HG03571 (cell line): ENCODE data around the gene PSMC1.
"Not testable (repeated sequence)": the region's sequence is repeated elsewhere in the genome, so short reads cannot be mapped to it uniquely, and the experiment has no call there.

Experiments used
- ATAC-seq: cut with Tn5 transposase; IDR thresholded peaks from one replicate; pipeline ENCODE4 v1.9.1; 2021; ENCODE audit not compliant: unreplicated experiment

The PSMC1 gene

DNA sequence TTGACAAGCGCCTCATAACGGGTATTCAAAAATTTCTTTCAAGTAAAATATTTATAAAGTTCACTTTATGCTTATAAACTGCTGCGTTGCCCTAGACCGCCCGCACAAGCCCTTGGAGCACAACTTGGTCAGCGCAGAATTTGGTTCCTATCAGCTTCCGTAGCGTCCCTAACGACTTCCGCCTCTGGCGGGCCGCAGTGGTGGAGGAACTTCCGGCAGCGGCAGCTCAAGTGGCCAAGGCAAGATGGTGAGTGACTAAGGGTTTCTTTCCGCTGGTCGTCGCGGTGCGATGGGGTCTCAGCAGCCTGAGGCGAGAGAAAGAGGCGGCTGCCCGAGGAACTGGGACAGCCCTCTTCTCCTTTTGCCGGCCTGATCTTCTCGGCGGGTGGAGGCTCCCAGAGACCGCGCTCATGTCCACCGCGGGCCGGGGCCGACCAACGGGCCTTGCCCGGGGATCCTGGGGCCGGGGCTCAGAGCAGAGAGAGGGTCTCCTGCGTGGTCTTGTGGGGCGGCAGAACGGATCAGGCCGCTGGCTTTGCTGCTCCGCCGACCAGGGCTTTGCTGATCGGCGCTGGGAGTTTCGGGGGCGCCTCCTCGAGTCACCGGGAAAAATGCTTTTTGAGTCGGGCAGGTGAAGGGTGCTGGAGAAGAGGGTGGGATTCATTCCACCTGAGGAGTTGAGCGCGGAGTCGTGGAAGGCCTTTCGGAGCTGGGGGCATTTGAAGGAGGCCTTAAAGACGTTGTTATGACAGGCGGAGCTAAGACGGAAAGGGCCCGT lies at the start of gene PSMC1:
PSMC1 (plus strand) TSS at position 200 of the 778 bp plus-strand sequence; CDS start at position 245, 45 bp downstream.
- peak; percentile 97 for ATAC-seq

DNA sequence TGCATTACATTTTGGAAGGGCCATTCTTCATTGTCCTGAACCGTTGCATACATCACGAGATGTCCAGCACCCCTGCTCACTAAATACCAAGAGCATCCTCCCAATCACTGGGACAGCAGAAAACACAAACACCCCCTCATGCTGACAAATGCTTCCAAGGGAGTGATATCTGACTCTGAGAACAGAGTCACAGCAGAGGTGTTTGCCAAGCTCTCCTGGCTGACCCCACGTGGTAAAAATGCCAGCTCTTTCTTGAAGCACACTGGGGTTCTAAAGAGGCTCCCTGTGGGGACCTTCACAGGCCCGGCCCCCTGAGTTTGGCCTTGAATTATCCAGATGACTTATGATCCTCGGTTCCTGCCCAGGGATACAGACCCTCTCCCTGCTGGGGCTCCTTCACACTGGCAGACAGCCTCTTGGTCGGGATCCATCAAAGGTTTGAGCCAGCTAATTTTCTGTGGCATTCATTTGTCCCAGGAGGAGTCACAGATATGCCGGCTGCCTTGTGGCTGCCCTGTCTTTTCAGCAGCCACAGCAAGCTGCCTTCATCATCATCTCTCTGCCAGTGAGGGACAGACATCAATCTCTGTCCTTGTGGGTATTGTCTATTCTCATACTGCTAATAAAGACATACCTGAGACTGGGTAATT lies 43.1 kb upstream of the PSMC1 start:
- ATAC-seq, result no peak

DNA sequence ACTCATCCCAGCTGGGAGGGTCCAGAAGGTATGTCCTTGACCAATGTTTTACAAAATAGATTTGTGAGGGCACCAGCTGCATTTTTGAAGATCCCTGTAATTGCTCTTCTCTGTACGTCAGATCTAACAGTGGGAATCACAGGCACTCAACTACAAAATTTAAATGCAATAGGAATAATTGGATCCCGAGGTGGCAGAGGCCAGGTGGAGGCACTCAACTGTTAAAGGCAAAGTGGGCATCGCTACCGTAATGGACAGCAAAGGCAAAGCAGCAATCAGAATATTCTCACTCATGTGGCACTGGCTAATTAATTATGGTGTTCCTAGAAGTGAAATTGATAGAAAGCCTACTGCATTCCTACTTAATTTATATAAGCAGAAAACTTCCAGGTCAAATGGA lies 27.9 kb upstream of the PSMC1 start:
- no peak for ATAC-seq

DNA sequence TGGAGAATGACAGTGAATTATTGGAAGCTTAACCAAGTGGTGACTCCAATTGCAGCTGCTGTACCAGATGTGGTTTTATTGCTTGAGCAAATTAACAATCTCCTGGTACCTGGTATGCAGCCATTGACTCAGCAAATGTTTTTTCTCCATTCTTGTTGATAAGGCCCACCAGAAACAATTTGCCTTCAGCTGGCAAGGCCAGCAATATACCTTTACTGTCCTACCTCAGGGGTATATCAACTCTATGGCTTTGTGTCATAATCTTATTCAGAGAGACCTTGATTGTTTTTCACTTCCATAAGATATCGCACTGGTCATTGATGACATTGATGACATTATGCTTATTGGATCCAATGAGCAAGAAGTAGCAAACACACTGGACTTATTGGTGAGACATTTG lies 26.4 kb upstream of the PSMC1 start:
- ATAC-seq, result not testable (repeated sequence)

DNA sequence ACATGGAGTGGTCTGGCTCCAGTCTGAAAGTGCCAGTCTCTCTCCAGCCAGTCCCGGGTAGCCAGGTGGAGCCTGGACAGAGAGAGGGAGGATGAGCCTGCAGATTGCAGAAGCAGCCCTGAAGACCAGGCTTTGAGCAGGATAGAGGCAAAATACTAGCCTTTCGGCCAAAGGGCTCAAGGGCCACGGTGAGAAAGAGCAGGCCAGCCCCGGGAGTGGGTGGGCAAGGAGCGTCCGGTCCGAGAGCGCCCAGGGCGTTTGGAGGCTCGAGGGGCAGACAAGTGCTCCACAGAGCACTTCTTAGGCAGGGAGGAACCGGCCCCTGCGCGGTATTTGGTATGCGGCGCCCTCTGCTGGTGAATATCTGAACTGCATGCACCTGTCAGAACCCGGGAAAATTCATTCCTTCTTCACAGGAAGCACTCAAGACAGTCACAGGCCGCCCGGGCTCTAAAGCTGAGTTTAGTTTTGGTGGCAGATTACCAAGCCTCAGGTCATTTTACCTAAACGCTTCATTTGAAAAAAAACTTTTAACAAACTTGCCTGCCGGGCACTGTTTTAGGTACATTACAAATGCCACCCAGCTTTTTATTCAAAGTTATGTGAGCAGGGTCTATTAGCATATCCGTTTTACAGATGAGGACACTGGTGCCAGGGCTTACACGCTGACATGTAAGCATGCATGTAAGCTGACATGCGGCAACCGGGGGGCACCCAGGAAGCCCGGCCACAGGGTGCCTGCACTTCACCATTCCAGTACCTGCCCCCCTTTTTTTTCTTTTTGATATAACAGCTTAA lies 21.0 kb upstream of the PSMC1 start:
- ATAC-seq, result no peak

DNA sequence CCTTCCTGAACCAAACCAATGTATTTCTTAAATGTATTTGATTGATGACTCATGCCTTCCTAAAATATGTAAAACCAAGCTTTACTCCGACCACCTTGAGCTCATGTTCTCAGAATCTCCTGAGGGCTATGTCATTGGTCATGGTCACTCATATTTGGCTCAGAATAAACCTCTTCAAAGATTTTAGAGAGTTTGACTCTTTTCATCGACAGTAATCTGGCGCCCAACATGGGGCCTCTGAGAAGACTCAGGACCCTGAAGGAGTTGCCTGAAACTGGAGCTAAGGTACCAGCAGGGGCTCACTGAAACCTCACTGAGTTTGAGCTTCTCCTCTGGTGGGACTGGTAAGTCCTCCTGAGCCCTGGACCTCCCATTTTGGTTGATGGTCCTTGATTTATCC lies 17.2 kb upstream of the PSMC1 start:
- no peak for ATAC-seq

DNA sequence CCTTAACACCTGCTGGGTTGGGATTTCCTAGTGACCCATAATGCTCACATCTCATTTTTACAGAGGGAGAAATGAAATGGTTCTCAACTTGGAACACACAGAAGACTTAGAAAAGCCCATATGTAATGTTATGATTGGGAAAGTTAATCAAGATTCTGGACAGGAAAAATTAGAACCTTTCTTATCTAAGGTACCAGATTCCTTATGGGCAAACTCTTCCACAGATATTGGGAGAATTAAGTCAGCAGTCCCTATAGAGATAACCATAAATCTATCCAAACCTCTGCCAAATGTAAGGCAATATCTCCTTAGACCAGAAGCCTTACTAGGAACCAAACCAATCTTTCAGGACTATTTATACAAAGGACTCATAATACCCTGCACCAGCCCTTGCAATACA lies 13.9 kb upstream of the PSMC1 start:
- no peak for ATAC-seq

DNA sequence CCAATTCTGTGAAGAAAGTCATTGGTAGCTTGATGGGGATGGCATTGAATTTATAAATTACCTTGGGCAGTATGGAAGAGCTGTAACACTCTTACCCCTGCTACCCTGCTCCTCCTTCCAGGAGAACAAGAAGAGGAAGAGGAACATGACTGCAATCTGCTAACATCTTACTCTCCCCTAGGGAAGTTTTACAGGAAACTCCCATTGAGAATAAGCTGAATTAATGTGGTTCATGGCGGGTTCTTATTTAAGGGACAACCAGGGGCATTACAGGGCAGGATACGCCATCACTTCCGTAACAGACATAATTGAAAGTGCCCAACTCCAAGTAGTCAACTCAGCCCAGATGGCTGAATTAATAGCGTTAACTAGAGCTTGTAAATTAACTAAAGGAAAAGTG lies 9.4 kb upstream of the PSMC1 start:
- ATAC-seq, result no peak

DNA sequence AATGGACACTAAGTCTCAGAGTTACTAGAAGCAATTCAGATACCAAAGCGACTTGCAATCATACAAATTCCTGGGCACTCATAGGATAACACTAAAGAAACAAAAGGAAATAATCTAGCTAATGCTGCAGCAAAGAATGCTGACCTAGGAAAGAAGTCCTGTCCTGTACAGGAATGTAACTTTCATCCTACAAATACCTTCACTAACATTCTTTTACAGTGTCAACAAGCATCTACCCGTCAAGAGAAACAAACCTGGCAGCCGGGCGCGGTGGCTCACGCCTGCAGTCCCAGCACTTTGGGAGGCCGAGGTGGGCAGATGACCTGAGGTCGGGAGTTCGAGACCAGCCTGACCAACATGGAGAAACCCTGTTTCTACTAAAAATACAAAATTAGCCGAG lies 8.9 kb upstream of the PSMC1 start:
- ATAC-seq, result not testable (repeated sequence)

DNA sequence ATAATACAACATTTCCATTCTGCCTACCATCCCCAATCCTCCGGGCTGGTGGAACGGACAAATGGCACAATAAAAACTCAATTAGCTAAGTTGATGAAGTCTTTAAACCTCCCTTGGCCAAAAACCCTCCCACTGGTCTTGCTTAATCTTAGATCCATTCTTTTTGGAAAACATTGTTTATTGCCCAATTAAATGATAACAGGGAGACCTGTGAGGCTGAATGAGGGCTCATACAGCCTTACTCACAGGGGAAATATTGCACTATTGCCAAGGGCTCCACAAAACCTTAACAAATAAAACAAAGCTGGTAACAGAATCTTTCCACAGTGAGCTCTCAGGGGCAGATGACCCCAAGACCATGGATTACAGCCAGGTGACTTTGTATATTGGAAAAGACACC lies 7.8 kb upstream of the PSMC1 start:
- ATAC-seq, result no peak

DNA sequence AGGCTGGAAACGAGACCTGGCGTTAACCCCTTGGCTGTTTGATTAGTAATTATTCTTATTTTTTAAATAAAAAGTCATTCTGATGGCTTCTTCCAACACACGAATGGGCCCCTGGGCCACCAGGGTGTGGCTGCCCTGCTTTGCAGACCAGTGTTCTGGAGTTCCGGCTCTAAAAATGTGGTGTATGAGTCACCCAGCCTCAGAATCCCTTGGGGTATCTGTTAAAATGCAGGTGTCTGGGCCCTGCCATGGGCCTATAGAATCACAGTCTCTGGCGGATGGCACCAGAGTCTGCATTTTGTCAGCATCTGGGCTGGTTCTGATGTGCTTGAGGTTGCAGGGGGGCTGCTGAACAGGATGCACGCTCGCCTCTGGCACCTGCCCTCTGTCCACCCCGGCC lies 2.5 kb upstream of the PSMC1 start:
- ATAC-seq, result no peak

DNA sequence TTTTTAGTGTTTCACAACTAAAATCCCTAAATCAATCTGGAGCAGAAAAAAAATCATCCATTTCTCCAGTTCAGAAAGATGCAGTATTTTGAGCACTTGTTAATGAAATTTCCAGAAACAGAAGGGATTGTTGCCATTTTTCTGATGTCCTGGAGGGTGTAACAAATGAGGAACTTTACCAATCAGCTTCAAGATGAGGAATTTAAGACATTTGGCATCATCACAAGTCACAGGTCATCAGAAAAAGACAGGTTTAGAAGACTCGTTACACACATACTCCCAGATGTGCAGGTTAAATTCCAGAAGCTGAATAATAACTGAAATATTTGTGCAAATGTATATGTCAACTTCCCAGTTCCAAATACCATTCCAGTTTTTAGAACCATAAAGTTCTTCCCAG lies 482 bp upstream of the PSMC1 start:
- no peak for ATAC-seq

DNA sequence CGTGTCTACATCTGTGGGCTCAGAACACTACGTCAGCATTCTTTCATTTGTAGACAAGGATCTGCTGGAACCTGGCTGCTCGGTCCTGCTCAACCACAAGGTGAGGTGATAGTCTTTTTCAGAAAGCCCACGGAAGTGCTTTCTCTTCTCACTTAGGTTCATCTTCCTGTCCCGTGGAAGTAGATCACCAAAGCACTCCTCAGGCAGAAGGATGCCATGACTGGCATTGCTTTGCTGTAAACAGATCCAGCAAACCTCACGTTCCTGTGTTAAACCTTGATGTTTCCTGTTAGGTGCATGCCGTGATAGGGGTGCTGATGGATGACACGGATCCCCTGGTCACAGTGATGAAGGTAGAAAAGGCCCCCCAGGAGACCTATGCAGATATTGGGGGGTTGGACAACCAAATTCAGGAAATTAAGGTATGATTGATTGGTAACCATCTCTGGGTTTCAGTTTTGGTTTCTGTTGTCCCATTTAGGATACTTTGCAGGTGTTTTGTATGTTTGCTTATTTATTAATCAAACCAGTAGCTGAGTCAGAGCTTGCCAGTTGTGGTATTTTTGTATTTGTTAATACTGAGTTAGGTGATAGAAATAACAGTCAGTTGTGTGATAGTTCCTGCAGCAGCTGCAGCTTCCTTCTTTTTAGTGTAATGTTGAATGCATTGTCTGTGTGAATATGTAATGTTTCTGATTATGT lies 7.5 kb downstream of the PSMC1 start:
- ATAC-seq, result peak; percentile 84

DNA sequence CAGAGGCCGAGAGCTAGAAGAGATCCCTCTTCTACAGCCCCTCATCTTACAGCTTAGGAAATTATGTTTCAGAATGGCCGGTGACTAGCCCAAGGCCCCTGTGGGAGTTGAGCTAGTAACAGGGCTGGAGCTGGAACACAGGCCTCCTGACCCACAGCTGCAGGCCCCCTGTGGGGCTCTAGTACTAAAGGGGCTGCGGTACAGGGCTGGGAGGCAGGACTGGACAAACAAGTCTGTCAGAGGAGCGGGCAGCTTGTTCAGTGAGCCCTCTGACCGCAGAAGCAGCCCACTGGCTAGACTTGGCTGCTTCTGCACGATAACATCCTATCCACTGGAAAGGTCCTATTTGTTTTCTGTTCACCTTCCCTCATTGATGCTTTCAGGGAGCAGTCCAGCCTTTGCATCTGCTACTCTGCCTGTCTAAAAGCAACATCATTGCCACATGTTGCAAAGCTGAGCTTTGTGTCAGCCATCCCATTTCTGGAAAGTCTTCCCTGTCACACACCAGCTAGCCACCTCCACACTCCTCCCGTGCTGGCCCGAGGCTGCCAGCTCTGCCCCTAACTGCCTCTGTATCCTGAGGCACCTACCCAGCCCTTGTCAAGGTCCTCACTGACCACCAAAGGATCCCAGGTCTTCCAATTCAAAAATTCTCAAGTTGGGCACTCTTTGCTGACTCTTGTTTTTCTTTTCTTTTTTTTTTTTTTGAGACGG lies 10.2 kb downstream of the PSMC1 start:
- ATAC-seq, result no peak

DNA sequence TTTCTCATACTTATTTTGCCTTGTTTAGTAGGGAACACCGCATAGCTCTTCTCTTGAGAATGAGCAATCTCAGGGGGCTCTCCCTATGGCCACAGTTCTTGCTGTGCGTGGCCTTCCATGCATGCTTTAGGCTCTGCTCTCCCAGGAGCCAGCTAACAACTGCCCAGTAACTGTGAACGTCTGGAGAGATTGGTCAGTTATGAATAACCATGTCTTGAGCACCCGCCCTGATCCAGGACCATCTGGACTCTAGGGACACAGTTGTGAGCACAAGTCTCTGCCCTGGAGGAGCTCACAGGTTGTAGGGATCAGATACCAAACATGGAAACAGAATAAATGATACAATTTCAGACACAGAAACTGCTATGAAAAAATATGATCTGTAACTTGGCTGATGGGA lies 12.1 kb downstream of the PSMC1 start:
- no peak for ATAC-seq

DNA sequence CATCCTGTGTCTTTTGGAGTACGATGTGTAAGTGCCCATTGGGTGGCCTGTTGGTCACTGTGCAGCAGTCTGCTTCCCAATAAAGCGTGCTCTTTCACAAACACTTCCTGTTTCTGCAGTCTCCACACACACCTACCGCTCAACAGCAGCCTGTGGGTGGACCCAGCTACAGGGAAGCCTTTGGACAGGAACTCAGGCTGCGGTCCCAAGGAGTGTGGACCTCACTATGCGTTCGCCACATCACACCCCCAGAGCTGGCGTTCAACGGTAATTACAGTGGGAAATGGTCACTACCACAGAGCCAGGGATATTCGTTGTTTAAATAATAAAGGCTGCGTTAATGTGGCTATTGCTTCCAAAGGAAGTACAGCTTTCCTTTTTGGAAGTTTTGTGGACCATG lies 16.2 kb downstream of the PSMC1 start:
- ATAC-seq, result no peak

DNA sequence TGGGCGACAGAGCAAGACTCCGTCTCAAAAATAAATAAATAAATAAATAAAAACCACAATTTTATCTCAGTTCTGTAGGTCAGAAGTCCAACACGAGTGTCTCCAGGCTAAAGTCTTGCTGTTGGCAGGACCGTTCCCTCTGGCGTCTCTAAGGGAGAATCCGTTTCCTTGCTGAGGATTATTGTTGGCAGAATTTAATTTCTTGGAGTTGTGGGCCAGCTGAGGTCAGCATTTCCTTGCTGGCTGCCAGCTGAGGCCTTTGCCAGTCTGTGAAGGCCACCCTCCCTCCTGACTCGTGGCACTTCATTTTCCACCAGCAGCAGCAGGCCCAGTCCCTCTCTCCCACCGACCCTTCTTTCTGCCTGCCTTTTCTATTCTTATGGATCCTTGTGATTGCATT lies 17.2 kb downstream of the PSMC1 start:
- ATAC-seq, result no peak

DNA sequence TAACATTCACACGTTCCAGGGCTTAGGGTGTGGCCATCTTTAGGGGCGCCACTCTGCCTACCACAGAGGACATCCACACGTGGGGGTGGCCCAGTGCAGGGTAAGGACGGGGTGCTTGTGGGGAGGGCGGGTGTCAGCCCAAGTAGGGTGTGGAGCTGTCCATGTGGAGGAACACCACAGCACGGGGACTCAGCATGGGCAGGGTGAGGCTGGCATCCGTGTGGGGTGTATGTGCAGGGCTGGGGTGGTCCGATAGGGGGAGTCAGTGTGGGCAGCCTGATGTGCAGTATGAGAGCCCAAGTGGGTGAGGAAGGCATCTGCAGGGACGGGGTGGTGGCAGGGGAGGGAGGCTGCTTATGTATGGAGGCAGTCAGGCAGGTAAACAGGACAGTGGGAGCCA lies 17.7 kb downstream of the PSMC1 start:
- ATAC-seq, result no peak

DNA sequence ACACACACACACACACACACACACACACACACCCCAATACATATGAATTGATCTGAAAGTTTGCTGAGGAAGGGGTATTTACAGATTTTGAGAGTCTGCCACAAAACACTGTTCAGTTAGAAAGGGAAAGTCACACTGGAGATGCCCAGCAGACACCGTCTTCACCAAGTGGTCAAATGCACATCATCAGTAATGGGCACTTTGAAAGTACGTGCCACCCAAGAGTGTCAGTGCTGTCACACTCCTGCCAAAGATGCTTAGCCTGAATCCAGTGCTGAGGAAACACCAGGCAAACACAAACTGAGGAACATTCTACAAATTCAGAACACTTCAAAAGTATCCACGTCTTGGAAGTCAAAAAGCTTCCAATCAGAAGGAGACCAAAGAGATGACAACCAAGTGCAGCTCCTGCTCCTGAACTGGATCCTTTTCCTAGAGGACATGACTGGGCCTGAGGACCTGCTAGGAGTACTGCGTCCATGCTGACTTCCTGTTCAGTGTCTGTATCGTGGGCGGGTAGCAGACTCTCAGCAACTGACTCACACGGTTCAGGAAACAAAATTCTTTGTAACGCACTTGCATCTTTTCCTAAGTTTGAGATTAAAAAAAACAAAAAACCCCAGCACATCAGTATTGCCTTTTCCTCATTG lies 18.6 kb downstream of the PSMC1 start:
- no peak for ATAC-seq

DNA sequence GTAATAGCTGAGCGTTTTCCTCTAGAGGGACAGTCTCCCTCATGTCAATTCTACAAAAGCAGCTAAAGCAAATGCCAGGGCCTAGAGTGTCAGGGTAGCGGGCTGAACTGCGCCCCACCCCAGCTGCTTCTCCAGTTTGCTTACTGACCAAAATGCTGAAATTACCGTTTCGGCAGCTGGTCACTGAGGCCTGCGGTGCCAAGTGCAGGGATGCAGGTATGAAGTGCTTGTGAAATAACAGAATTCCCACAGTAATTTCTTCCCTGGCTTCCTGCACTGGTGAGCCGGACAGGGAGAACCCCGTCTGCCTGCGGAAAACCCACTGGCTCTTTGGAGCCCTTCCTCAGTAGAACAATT lies 19.1 kb downstream of the PSMC1 start:
- no peak for ATAC-seq
